SU-DHL-6 (cell line): ENCODE measurements around the gene SLC16A6.
A peak's percentile ranks its signal among the peaks of the same experiment; 100 is the strongest.
"Not testable (repeated sequence)": the region's sequence is repeated elsewhere in the genome, so short reads cannot be mapped to it uniquely, and the experiment has no call there.

Experiments
- H2AFZ ChIP-seq: fragments of 200-600 bp; sonication (generic); 2 replicates; pipeline ENCODE4 v1.6.1; 2014; ENCODE audit warnings: low read depth, mild to moderate bottlenecking, moderate library complexity, mixed read lengths, antibody characterized with exemption, low read length; ENCODE audit not compliant: severe bottlenecking
- H3F3A ChIP-seq: fragments of 200-600 bp; shearing (Covaris generic); 2 replicates; pipeline ENCODE4 v1.6.0; 2016; ENCODE audit warnings: antibody characterized with exemption, mild to moderate bottlenecking; ENCODE audit not compliant: insufficient read depth
- H3K27ac ChIP-seq: fragments of 200-600 bp; sonication (generic); 2 replicates; pipeline ENCODE4 v1.5.1; 2016; ENCODE audit warnings: low read depth, mild to moderate bottlenecking, low read length, moderate library complexity, mixed read lengths
- H3K27me3 ChIP-seq: fragments of 200-600 bp; sonication (generic), shearing (Covaris generic); 2 replicates; pipeline ENCODE4 v1.6.0; 2014; ENCODE audit warnings: mild to moderate bottlenecking, low read length
- H3K36me3 ChIP-seq: fragments of 200-600 bp; sonication (generic); 2 replicates; pipeline ENCODE4 v1.6.1; 2014; ENCODE audit warnings: mild to moderate bottlenecking, low read length, mixed read lengths
- H3K4me2 ChIP-seq: fragments of 300-600, 200-600 bp; shearing (Covaris generic), sonication (generic); 2 replicates; pipeline ENCODE4 v1.6.0; 2014; ENCODE audit warnings: low read length, low read depth, mild to moderate bottlenecking; ENCODE audit not compliant: poor library complexity, severe bottlenecking
- H3K4me3 ChIP-seq: fragments of 200-600 bp; sonication (generic); 2 replicates; pipeline ENCODE4 v1.5.1; 2014; ENCODE audit warnings: antibody characterized with exemption, low read length, mild to moderate bottlenecking, mixed read lengths; ENCODE audit not compliant: insufficient read depth, poor library complexity, severe bottlenecking
- H3K79me2 ChIP-seq: fragments of 200-600 bp; sonication (generic); 2 replicates; pipeline ENCODE4 v1.6.1; 2014; ENCODE audit warnings: mild to moderate bottlenecking, low read length, moderate library complexity; ENCODE audit not compliant: insufficient read depth
- H3K9ac ChIP-seq: fragments of 200-600 bp; sonication (generic); 2 replicates; pipeline ENCODE4 v1.7.0; 2014; ENCODE audit warnings: mild to moderate bottlenecking, low read length
- H3K9me2 ChIP-seq: fragments of 200-600 bp; sonication (generic); replicated peaks from 2 replicates; pipeline ENCODE4 v1.6.1; 2014; ENCODE audit warnings: low read length; ENCODE audit not compliant: insufficient read depth
- H3K9me3 ChIP-seq: fragments of 200-600 bp; sonication (generic); 2 replicates; pipeline ENCODE4 v1.6.1; 2014; ENCODE audit warnings: low read length, mixed read lengths; ENCODE audit not compliant: insufficient read depth
- H4K20me1 ChIP-seq: fragments of 200-600 bp; sonication (generic); 2 replicates; pipeline ENCODE4 v1.6.1; 2014; ENCODE audit warnings: low read depth, mild to moderate bottlenecking, antibody characterized with exemption, low read length, moderate library complexity, mixed read lengths
- EZH2phosphoT487 ChIP-seq: fragments of 200-600 bp; sonication (generic), shearing (Covaris generic); conservative IDR thresholded peaks from 2 replicates; pipeline ENCODE4 v1.6.1; 2018; ENCODE audit warnings: mild to moderate bottlenecking, antibody characterized with exemption, low read length, moderate library complexity, mixed read lengths
- TF ChIP-seq, protein P1 (sequence below): fragments of 200-600 bp; sonication (generic); IDR thresholded peaks from one replicate; pipeline ENCODE4 v1.5.1; 2017; ENCODE audit warnings: antibody characterized with exemption, mild to moderate bottlenecking, low read length, moderate library complexity; ENCODE audit not compliant: insufficient read depth, poor library complexity, severe bottlenecking

The SLC16A6 gene

DNA sequence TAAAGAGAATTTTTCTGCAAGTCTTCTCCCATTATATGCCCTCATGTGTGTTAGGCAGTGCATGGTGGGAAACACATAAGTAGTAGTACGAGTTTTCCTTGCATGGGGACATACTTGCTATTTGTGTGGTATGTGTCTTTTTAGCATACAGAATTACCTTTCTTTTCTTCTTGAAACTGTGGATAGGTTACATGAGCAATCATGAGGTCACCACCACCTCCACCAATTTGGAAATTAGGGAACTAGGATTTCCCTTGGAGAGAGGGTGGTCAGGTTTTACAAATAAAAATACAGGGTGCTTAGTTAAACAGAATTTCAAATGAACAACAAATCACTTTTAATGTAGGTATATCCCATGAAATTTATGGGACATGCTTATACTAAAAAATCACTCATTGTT, 59.4 kb downstream of the SLC16A6 start:
- Histone ChIP-seq H3K9me3 (no peaks in the 10 kb centered on the region), H3K79me2 (peaks cover 35% of the 10 kb centered on the region; the same call in 1 of the 2 replicates), H3K36me3 (no peaks in the 10 kb centered on the region), H3K9me2 (no peaks in the 10 kb centered on the region), H3K9ac (no peak overlapping the region), H3K4me3 (no peak overlapping the region), H2AFZ (no peak overlapping the region), H3K27ac (peak overlapping the region; percentile 58), H4K20me1 (no peaks in the 10 kb centered on the region), H3K27me3 (no peaks in the 10 kb centered on the region), H3F3A (peaks cover 29% of the 10 kb centered on the region), H3K4me2 (no peak overlapping the region)
- TF ChIP-seq, protein P1, sequence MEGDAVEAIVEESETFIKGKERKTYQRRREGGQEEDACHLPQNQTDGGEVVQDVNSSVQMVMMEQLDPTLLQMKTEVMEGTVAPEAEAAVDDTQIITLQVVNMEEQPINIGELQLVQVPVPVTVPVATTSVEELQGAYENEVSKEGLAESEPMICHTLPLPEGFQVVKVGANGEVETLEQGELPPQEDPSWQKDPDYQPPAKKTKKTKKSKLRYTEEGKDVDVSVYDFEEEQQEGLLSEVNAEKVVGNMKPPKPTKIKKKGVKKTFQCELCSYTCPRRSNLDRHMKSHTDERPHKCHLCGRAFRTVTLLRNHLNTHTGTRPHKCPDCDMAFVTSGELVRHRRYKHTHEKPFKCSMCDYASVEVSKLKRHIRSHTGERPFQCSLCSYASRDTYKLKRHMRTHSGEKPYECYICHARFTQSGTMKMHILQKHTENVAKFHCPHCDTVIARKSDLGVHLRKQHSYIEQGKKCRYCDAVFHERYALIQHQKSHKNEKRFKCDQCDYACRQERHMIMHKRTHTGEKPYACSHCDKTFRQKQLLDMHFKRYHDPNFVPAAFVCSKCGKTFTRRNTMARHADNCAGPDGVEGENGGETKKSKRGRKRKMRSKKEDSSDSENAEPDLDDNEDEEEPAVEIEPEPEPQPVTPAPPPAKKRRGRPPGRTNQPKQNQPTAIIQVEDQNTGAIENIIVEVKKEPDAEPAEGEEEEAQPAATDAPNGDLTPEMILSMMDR: no peak
- TF ChIP-seq EZH2phosphoT487: no peak

DNA sequence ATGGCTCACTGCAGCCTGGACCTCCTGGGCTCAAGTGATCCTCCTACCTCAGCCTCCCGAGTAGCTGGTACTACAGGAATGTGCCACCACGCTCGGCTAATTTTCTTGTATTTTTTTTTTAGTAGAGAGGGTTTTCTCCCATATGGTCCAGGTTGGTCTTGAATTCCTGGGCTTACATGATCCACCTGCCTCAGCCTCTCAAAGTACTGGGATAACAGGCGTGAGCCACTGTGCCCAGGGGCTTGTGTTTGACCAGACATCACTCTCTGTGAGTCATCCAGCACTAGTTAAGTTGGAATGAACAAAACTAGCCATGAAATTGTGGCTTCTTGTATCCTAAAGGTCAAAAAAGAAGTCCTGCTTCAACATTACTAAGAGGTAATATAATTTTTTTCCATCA, 59.8 kb downstream of the SLC16A6 start:
- H3K4me3 ChIP-seq, H3K4me2 ChIP-seq: not testable (repeated sequence)

DNA sequence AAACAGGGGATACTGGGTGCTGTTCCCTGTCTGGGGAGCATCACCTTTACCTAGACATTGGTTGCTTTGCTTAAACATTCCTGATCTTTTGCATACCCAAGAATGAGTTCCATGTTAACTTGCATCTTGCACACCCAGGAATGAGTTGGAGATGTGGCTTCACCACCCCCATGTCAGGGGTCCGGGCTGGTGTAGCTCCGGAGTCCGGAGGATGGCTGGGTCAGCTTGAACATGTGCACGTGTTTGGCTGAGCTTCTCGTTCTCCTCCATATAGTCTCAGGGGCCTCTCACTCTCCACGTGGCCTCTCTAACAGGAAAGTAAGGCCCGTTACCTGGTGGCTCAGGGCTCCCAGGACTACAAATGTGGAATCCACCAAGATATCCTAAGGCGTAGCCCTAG, 61.3 kb downstream of the SLC16A6 start:
- Histone ChIP-seq H3K79me2 (peaks cover 48% of the 10 kb centered on the region; the same call in 1 of the 2 replicates), H3K9ac (peak overlapping the region; percentile 52; the same call in 1 of the 2 replicates), H3K27ac (peak overlapping the region; percentile 95), H3K9me2 (no peaks in the 10 kb centered on the region), H3F3A (peaks cover 33% of the 10 kb centered on the region), H3K27me3 (no peaks in the 10 kb centered on the region), H4K20me1 (no peaks in the 10 kb centered on the region), H3K9me3 (no peaks in the 10 kb centered on the region), H2AFZ (no peak overlapping the region), H3K4me2 (no peak overlapping the region), H3K36me3 (no peaks in the 10 kb centered on the region), H3K4me3 (no peak overlapping the region)
- TF ChIP-seq, protein P1: no peak
- TF ChIP-seq EZH2phosphoT487: no peak

More for the DNA sequence above, 59.8 kb downstream of the SLC16A6 start:
- not testable (repeated sequence) for H4K20me1 ChIP-seq, H3K36me3 ChIP-seq, H3K9me2 ChIP-seq, H3K27me3 ChIP-seq, H3K9me3 ChIP-seq, H2AFZ ChIP-seq, H3K9ac ChIP-seq
- Histone ChIP-seq H3K27ac (peak overlapping the region; percentile 58), H3K79me2 (peaks cover 38% of the 10 kb centered on the region; the same call in 1 of the 2 replicates), H3F3A (peaks cover 26% of the 10 kb centered on the region)

DNA sequence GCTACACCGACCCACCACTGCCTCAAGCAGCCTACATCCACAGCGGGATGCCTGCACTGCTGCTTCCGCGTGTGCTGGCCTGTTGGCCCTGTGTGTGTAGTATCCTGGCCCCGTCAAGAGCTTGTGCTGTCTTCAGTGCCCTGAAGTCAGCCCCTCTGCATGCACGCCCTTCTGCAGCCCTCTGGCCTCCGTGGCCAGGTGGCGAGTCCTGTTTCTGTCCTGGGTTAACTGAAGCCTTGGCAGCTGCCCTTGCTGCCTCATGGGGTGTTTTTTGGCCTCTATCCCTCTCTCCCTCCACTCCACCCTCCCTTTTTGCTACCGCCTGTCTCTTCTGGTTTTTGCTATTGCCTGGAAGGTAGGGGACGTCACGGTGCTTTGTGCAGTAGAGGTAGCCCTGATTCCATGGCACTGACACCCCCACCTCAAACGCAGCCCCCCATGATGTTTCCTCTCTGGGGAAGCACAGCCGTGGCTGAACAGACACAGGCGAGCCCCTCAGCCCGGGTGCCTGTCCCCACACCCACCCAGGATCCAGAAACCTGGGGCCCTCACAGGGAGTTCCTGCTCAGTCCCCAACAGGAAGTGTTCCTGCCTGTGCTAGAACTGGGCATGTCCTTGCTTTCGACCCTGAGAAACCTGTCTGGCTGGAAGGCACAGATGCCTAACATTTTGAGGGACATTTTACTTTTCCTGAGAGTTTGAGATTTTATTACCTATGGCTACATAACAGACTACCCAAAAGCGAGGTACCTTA, 61.9 kb downstream of the SLC16A6 start:
- Histone ChIP-seq H3K27me3 (no peaks in the 10 kb centered on the region), H3K79me2 (peaks cover 55% of the 10 kb centered on the region; the same call in 1 of the 2 replicates), H3K4me2 (peak overlapping the region; percentile 11), H3K9ac (peak overlapping the region; percentile 52), H4K20me1 (no peaks in the 10 kb centered on the region), H3K36me3 (no peaks in the 10 kb centered on the region), H3F3A (peaks cover 33% of the 10 kb centered on the region), H3K4me3 (no peak overlapping the region), H3K9me2 (no peaks in the 10 kb centered on the region), H2AFZ (no peak overlapping the region), H3K9me3 (no peaks in the 10 kb centered on the region), H3K27ac (peak overlapping the region; percentile 95)
- TF ChIP-seq, protein P1: no peak
- no peak for TF ChIP-seq EZH2phosphoT487

GRCh38 chr17:68228039-68228680, 62.8 kb downstream of the SLC16A6 start:
- peak overlapping the region; percentile 52 for H3K9ac ChIP-seq
- H3K9me2 ChIP-seq, H3K27me3 ChIP-seq, H4K20me1 ChIP-seq, H3K36me3 ChIP-seq, H3K9me3 ChIP-seq, H2AFZ ChIP-seq, H3K4me3 ChIP-seq: not testable (repeated sequence)
- H3K27ac ChIP-seq: peak overlapping the region; percentile 95
- peaks cover 60% of the 10 kb centered on the region; the same call in 1 of the 2 replicates for H3K79me2 ChIP-seq
- H3F3A ChIP-seq: peaks cover 38% of the 10 kb centered on the region
- H3K4me2 ChIP-seq: peak overlapping the region; percentile 11
